HepG2 (cell line): ENCODE results near the gene RASGRP4. TPM values are rescaled to one million over a fixed set of nuclear protein-coding genes. Genes with fewer than 3 reads are reported as not detected.

Experiments used
- ATAC-seq: fragments of 200-7000 bp; cut with Tn5 transposase; 3 replicates; pipeline ENCODE4 v1.9.1; 2020; ENCODE audit warnings: mild to moderate bottlenecking, moderate library complexity
- BruUV-seq: library from RNA; stranded (reverse); fragments of 400-500 nt; replicated peaks from 2 replicates; lab custom pipeline; 2021; lab: Mats Ljungman, UMichigan
- CTCF ChIA-PET: fragments of 300-600 bp; formaldehyde crosslinking; extraction: SDS; loops from one replicate; lab custom pipeline; 2021; ENCODE audit warnings: low total read pairs, inconsistent platforms, low intra/inter-chr PET ratio; lab: Yijun Ruan, JAX
- POLR2A ChIA-PET: fragments of 350-600 bp; sonication (Branson Sonifier 250); formaldehyde crosslinking; loops from one replicate; lab custom pipeline; 2020; ENCODE audit warnings: antibody characterized with exemption, inconsistent platforms; lab: Yijun Ruan, JAX
- DNase-seq: peaks from one replicate; pipeline ENCODE4 v3.0.0-alpha.2; 2015; ENCODE audit warnings: low spot score
- FAIRE-seq: peaks from 3 replicates; lab custom pipeline; 2011; peaks lifted over from hg19 to GRCh38; lab: Jason Lieb, UNC
- H2AFZ ChIP-seq: one replicate; pipeline ENCODE4 v1.6.1; 2011; ENCODE audit warnings: low read length, inconsistent platforms
- H3K27ac ChIP-seq: fragments of 300-600 bp; 3 replicates; pipeline ENCODE4 v1.8.0; 2011; ENCODE audit warnings: mixed run types, mild to moderate bottlenecking, mixed read lengths, low read length, inconsistent platforms; ENCODE audit not compliant: insufficient read depth; ENCODE audit errors: extremely low read length
- H3K27me3 ChIP-seq, 2 experiments: fragments of 200-600 bp in 1 of 2; 2 replicates in 1 of 2; 3 replicates in 1 of 2; pipeline versions ENCODE4 v1.6.0 to v1.8.0; 2011; ENCODE audit warnings: low read length in 2 of 2, mild to moderate bottlenecking in 2 of 2, moderate library complexity in 2 of 2, inconsistent platforms in 1 of 2; ENCODE audit not compliant: insufficient read depth in 2 of 2, control insufficient read depth in 1 of 2
- H3K36me3 ChIP-seq, 2 experiments: fragments of 200-600 bp in 1 of 2; replicated peaks in 1 of 2; 2 replicates in 1 of 2; 3 replicates in 1 of 2; pipeline versions ENCODE4 v1.5.1 to v1.8.0; 2011; ENCODE audit warnings: low read length in 2 of 2, inconsistent platforms in 1 of 2; ENCODE audit not compliant: insufficient read depth in 2 of 2, control insufficient read depth in 1 of 2
- H3K4me1 ChIP-seq: 2 replicates; pipeline ENCODE4 v1.5.1; 2012; ENCODE audit warnings: low read length, inconsistent platforms; ENCODE audit not compliant: insufficient read depth
- H3K4me2 ChIP-seq: 2 replicates; pipeline ENCODE4 v1.6.0; 2011; ENCODE audit warnings: low read depth, low read length, inconsistent platforms
- H3K4me3 ChIP-seq, 3 experiments: fragments of 200-600 bp in 1 of 3; sonication (generic), shearing (Covaris generic) in 1 of 3; replicated peaks in 1 of 3; 2 replicates each; pipeline ENCODE4 v1.5.1; 2011 to 2016; ENCODE audit warnings: low read length in 3 of 3, inconsistent platforms in 2 of 3, low read depth in 2 of 3, mild to moderate bottlenecking in 2 of 3, control low read depth in 1 of 3, mixed read lengths in 1 of 3; ENCODE audit not compliant: insufficient read depth in 1 of 3
- H3K79me2 ChIP-seq: one replicate; pipeline ENCODE4 v1.6.1; 2011; ENCODE audit warnings: low read length, inconsistent platforms; ENCODE audit not compliant: insufficient read depth
- H3K9ac ChIP-seq: 2 replicates; pipeline ENCODE4 v1.6.0; 2011; ENCODE audit warnings: mild to moderate bottlenecking, low read depth, low read length, inconsistent platforms; ENCODE audit not compliant: insufficient read depth
- H3K9me3 ChIP-seq: 2 replicates; pipeline ENCODE4 v1.5.1; 2012; ENCODE audit warnings: mild to moderate bottlenecking, low read length
- H4K20me1 ChIP-seq: 2 replicates; pipeline ENCODE4 v1.6.0; 2011; ENCODE audit warnings: inconsistent platforms, mild to moderate bottlenecking, low read length, moderate library complexity; ENCODE audit not compliant: insufficient read depth
- AGO2 ChIP-seq: fragments of 200-400 bp; formaldehyde crosslinking; optimal IDR thresholded peaks from 2 replicates; pipeline ENCODE3; 2017; ENCODE audit warnings: mild to moderate bottlenecking, low read depth, low read length, moderate library complexity
- ATRX ChIP-seq: sonication (generic); formaldehyde crosslinking; IDR thresholded peaks from 2 replicates; pipeline ENCODE4 v1.4.0; 2020; ENCODE audit warnings: missing genetic modification reagents, borderline replicate concordance
- MAFK ChIP-seq, 2 experiments: IDR thresholded peaks in 1 of 2; conservative IDR thresholded peaks in 1 of 2; 2 replicates each; pipeline ENCODE4 v1.6.1; 2011; ENCODE audit warnings: improper control_type of control experiment in 2 of 2, low read length in 2 of 2
- MTA3 ChIP-seq: sonication (generic); formaldehyde crosslinking; IDR thresholded peaks from 2 replicates; pipeline ENCODE4 v1.4.0; 2020; ENCODE audit warnings: missing genetic modification reagents
- RBFOX2 ChIP-seq: fragments of 200-400 bp; formaldehyde crosslinking; IDR thresholded peaks from 2 replicates; pipeline ENCODE4 v1.6.1; 2017; ENCODE audit warnings: low read depth, mild to moderate bottlenecking, low read length
- REPIN1 ChIP-seq: sonication (generic); formaldehyde crosslinking; IDR thresholded peaks from 2 replicates; pipeline ENCODE4 v1.8.0; 2022; ENCODE audit warnings: missing genetic modification reagents, low read depth, mild to moderate bottlenecking, borderline replicate concordance
- RXRA ChIP-seq: sonication (generic); formaldehyde crosslinking; IDR thresholded peaks from 2 replicates; pipeline ENCODE4 v1.5.1; 2020; ENCODE audit warnings: missing genetic modification reagents
- SKIL ChIP-seq: sonication (generic); formaldehyde crosslinking; IDR thresholded peaks from 2 replicates; pipeline ENCODE4 v1.8.0; 2022; ENCODE audit warnings: missing genetic modification reagents, mild to moderate bottlenecking, moderate library complexity, borderline replicate concordance
- SP2 ChIP-seq: sonication (generic); formaldehyde crosslinking; IDR thresholded peaks from 2 replicates; pipeline ENCODE4 v1.5.1; 2020; ENCODE audit warnings: mild to moderate bottlenecking, missing genetic modification reagents
- ZNF20 ChIP-seq: sonication (generic); formaldehyde crosslinking; IDR thresholded peaks from 2 replicates; pipeline ENCODE4 v1.4.0; 2020; ENCODE audit warnings: mild to moderate bottlenecking, moderate library complexity, missing genetic modification reagents
- ZNF44 ChIP-seq: sonication (generic); formaldehyde crosslinking; IDR thresholded peaks from 2 replicates; pipeline ENCODE4 v1.5.1; 2020; ENCODE audit warnings: mild to moderate bottlenecking, missing genetic modification reagents
- ZNF547 ChIP-seq: sonication (generic); formaldehyde crosslinking; IDR thresholded peaks from 2 replicates; pipeline ENCODE4 v1.5.1; 2020; ENCODE audit warnings: mild to moderate bottlenecking, missing genetic modification reagents
- ZNF768 ChIP-seq: sonication (generic); formaldehyde crosslinking; IDR thresholded peaks from 2 replicates; pipeline ENCODE4 v1.4.0; 2020; ENCODE audit warnings: missing genetic modification reagents
- WGBS: methylation state at CpG from one replicate; pipeline ENCODE4 v1.1.6; 2017; ENCODE audit warnings: low lambda C conversion rate; 5-methylcytosine and 5-hydroxymethylcytosine counted together
- in situ Hi-C: cut with HindIII; loops from 2 replicates; pipeline ENCODE4 v1.10.0; 2017; ENCODE audit warnings: low pct_unique_long_range_greater_than_20kb; ENCODE audit not compliant: extremely low pct_ligation_motif_present
- intact Hi-C: fragments of 100-400 bp; cut with micrococcal nuclease; formaldehyde crosslinking; loops from one replicate; pipeline ENCODE4 v1.10.0; 2022; ENCODE audit not compliant: unreplicated experiment
- polyA plus RNA-seq, 8 experiments: library from polyadenylated mRNA; depleted of rRNA in 3 of 8; stranded (reverse) in 7 of 8; unstranded in 1 of 8; fragments of >200 nt; fragmentation: Illumina TruSeq in 4 of 8; extraction: Trizol in 4 of 8; gene quantifications; 2 replicates each; pipeline versions ENCODE4 v1.2.1 to v1.2.3, GENCODE V29; 2011 to 2016; ENCODE audit warnings: low read depth in 4 of 8, missing spikeins in 1 of 8, mixed read lengths in 1 of 8; ENCODE audit not compliant: insufficient read depth in 1 of 8
- total RNA-seq, 5 experiments: library from RNA; depleted of rRNA; stranded (reverse); fragments of >200 nt; fragmentation: Illumina TruSeq; extraction: Trizol; gene quantifications; 2 replicates each; pipeline ENCODE4 v1.2.3, GENCODE V29; 2016; ENCODE audit warnings: low read depth in 1 of 5
- TF ChIP-seq, protein P1 (sequence below): sonication (generic); formaldehyde crosslinking; IDR thresholded peaks from 2 replicates; pipeline ENCODE4 v1.4.0; 2020; ENCODE audit warnings: missing genetic modification reagents
- TF ChIP-seq, protein P2 (sequence below): sonication (generic); formaldehyde crosslinking; IDR thresholded peaks from 2 replicates; pipeline ENCODE4 v1.8.0; 2023; ENCODE audit warnings: mild to moderate bottlenecking, missing genetic modification reagents

The RASGRP4 gene
- total and polyA plus RNA-seq, 2 of the 13 experiments (the other 11 are each of a cell fraction or from before 2014, with no cell fraction given) = not detected

GRCh38 chr19:38386300-38386970 is 39.6 kb downstream of the RASGRP4 start (continued):
- TF ChIP-seq SKIL (CRISPR knock-in tag) = no peak
- TF ChIP-seq ATRX (CRISPR knock-in tag) = no peak
- no peak for TF ChIP-seq SP2
- no peak for TF ChIP-seq ZNF768 (CRISPR knock-in tag)

- no peak overlapping the region for H3K9ac ChIP-seq
- whole genome bisulfite sequencing = 97% methylated on average over 33 of the region's 40 CpGs
- H3K79me2 ChIP-seq = no peaks in the 10 kb centered on the region
- no peak overlapping the region for H3K4me3 ChIP-seq
- in situ Hi-C loops (no loop called here), intact Hi-C loops (no loop called here)
- BruUV-seq = no TSS peak
- ChIA-PET CTCF (no interaction called here), POLR2A (interaction anchor here (2.5 kb wide), 1 partner anchor 11 kb away, joined by 15 read pairs; the partner anchor contains the start of gene PSMD8)
- H3K27me3 ChIP-seq = peaks cover 2 to 20% of the 10 kb centered on the region in 2 experiments; a peak in 3 of 5 replicates
- FAIRE-seq = no peak
- no peaks in the 10 kb centered on the region for H3K9me3 ChIP-seq
- ATAC-seq = no peak
- H3K4me1 ChIP-seq = peaks cover 23% of the 10 kb centered on the region
- no peak overlapping the region for H3K27ac ChIP-seq
- no peak overlapping the region for H2AFZ ChIP-seq
- H3K36me3 ChIP-seq = peaks cover 16 to 28% of the 10 kb centered on the region in 2 experiments
- DNase-seq = no peak
- H3K4me2 ChIP-seq = no peak overlapping the region
- TF ChIP-seq ZNF547 (CRISPR knock-in tag) = no peak
- no peak for TF ChIP-seq MTA3
- no peak for TF ChIP-seq RXRA
- TF ChIP-seq AGO2 = peak; percentile 53
- TF ChIP-seq RBFOX2 = peak; percentile 54
- TF ChIP-seq ZNF20 (CRISPR knock-in tag) = no peak
- TF ChIP-seq, protein P1, sequence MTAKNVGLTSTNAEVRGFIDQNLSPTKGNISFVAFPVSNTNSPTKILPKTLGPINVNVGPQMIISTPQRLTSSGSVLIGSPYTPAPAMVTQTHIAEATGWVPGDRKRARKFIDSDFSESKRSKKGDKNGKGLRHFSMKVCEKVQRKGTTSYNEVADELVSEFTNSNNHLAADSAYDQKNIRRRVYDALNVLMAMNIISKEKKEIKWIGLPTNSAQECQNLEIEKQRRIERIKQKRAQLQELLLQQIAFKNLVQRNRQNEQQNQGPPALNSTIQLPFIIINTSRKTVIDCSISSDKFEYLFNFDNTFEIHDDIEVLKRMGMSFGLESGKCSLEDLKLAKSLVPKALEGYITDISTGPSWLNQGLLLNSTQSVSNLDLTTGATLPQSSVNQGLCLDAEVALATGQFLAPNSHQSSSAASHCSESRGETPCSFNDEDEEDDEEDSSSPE (CRISPR knock-in tag) = no peak
- no peak for TF ChIP-seq MAFK (conservative IDR thresholded peaks at IDR 0.05 in 1 of 2, IDR thresholded peaks at IDR 0.05 in 1 of 2; ENCODE audit: low read length in 2 of 2)
- TF ChIP-seq REPIN1 (CRISPR knock-in tag) = no peak
- no peak for TF ChIP-seq ZNF44 (CRISPR knock-in tag)
- TF ChIP-seq, protein P2, sequence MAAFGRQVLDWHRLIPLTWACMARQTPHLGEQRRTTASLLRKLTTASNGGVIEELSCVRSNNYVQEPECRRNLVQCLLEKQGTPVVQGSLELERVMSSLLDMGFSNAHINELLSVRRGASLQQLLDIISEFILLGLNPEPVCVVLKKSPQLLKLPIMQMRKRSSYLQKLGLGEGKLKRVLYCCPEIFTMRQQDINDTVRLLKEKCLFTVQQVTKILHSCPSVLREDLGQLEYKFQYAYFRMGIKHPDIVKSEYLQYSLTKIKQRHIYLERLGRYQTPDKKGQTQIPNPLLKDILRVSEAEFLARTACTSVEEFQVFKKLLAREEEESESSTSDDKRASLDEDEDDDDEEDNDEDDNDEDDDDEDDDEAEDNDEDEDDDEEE (CRISPR knock-in tag) = no peak
- TF ChIP-seq, all 625 proteins: peak for 2
- peaks cover 4% of the 10 kb centered on the region; the same call in 1 of the 2 replicates for H4K20me1 ChIP-seq
Observed at GRCh38 chr19:38385804-38386257, 40.2 kb downstream of the RASGRP4 start.
